Gastrocnemius medialis (tissue), 4 donors: ENCODE results near the gene SLC5A8.

Experiments
- POLR2A ChIP-seq, 2 donors: fragments of 450-650 bp; IDR thresholded peaks; one replicate each; pipeline ENCODE4 v1.6.1; 2017; ENCODE audit warnings: antibody characterized with exemption in 2 of 2, mild to moderate bottlenecking in 2 of 2, moderate library complexity in 2 of 2
- TF ChIP-seq, protein P1 (sequence below), 5 experiments: fragments of 450-650 bp in 3 of 5; fragments of 200-600 bp in 2 of 5; sonication (generic) in 2 of 5; IDR thresholded peaks in 4 of 5; conservative IDR thresholded peaks in 1 of 5; 1 replicate in 4 of 5; 2 replicates in 1 of 5; pipeline ENCODE4 v1.5.1; 2016 to 2019; ENCODE audit warnings: antibody characterized with exemption in 5 of 5, mild to moderate bottlenecking in 3 of 5, moderate library complexity in 3 of 5

- TF ChIP-seq, protein P1, sequence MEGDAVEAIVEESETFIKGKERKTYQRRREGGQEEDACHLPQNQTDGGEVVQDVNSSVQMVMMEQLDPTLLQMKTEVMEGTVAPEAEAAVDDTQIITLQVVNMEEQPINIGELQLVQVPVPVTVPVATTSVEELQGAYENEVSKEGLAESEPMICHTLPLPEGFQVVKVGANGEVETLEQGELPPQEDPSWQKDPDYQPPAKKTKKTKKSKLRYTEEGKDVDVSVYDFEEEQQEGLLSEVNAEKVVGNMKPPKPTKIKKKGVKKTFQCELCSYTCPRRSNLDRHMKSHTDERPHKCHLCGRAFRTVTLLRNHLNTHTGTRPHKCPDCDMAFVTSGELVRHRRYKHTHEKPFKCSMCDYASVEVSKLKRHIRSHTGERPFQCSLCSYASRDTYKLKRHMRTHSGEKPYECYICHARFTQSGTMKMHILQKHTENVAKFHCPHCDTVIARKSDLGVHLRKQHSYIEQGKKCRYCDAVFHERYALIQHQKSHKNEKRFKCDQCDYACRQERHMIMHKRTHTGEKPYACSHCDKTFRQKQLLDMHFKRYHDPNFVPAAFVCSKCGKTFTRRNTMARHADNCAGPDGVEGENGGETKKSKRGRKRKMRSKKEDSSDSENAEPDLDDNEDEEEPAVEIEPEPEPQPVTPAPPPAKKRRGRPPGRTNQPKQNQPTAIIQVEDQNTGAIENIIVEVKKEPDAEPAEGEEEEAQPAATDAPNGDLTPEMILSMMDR (IDR thresholded peaks at IDR 0.05 in 4 of 5, conservative IDR thresholded peaks at IDR 0.05 in 1 of 5), result no peak
- TF ChIP-seq POLR2A (IDR thresholded peaks at IDR 0.05), result no peak
Measured at GRCh38 chr12:101107032-101107763, 102.8 kb downstream of the SLC5A8 start.
